Nucleus accumbens (tissue), 56 donors: Measurements from ENCODE around the gene WDR27.
"Not testable (repeated sequence)": the region's sequence is repeated elsewhere in the genome, so short reads cannot be mapped to it uniquely, and the experiment has no call there.

Source experiments
- DNase-seq, 56 donors: peaks; one replicate each; lab custom pipeline; 2025; lab: John Stamatoyannopoulos, UW

The WDR27 gene

GRCh38 chr6:169498916-169499513 lies 202.8 kb downstream of the WDR27 start:
- peak in 11 of 56 donors; percentile 8 to 44 (median 23) for DNase-seq

- DNase-seq = no peak
Measured at GRCh38 chr6:169495601-169496000, 206.2 kb downstream of the WDR27 start.

GRCh38 chr6:169494038-169494437 lies 207.8 kb downstream of the WDR27 start:
- no peak for DNase-seq

- DNase-seq = no peak
Measured at GRCh38 chr6:169491482-169491881, 210.3 kb downstream of the WDR27 start.

GRCh38 chr6:169490830-169491229 lies 211.0 kb downstream of the WDR27 start:
- no peak for DNase-seq

- no peak for DNase-seq
Measured at GRCh38 chr6:169490246-169490641, 211.6 kb downstream of the WDR27 start.

GRCh38 chr6:169489563-169490245 lies 212.1 kb downstream of the WDR27 start:
- DNase-seq = no peak

GRCh38 chr6:169487579-169488436 lies 214.0 kb downstream of the WDR27 start:
- peak in 4 of 56 donors; percentile 7 to 31 (median 12) for DNase-seq

- no peak for DNase-seq
Measured at GRCh38 chr6:169479783-169480495, 221.9 kb downstream of the WDR27 start.

- no peak for DNase-seq
Measured at GRCh38 chr6:169474362-169474761, 227.5 kb downstream of the WDR27 start.

- no peak for DNase-seq
Measured at GRCh38 chr6:169473663-169474062, 228.2 kb downstream of the WDR27 start.

GRCh38 chr6:169472786-169473416 lies 228.9 kb downstream of the WDR27 start:
- DNase-seq = no peak

- no peak for DNase-seq
Measured at GRCh38 chr6:169470790-169471189, 231.0 kb downstream of the WDR27 start.

GRCh38 chr6:169469028-169469427 lies 232.8 kb downstream of the WDR27 start:
- DNase-seq = no peak

GRCh38 chr6:169467755-169468154 lies 234.1 kb downstream of the WDR27 start:
- DNase-seq = not testable (repeated sequence)

GRCh38 chr6:169466256-169466655 lies 235.6 kb downstream of the WDR27 start:
- not testable (repeated sequence) for DNase-seq

GRCh38 chr6:169457762-169458161 lies 244.1 kb downstream of the WDR27 start:
- DNase-seq = no peak

GRCh38 chr6:169456840-169457239 lies 245.0 kb downstream of the WDR27 start:
- DNase-seq = no peak

GRCh38 chr6:169455470-169455869 lies 246.4 kb downstream of the WDR27 start:
- DNase-seq = no peak

GRCh38 chr6:169454872-169455204 lies 247.0 kb downstream of the WDR27 start:
- DNase-seq = no peak
